ENCODE results near the gene DYNC2I2.
"Not testable (repeated sequence)": the region's sequence is repeated elsewhere in the genome, so short reads cannot be mapped to it uniquely, and the experiment has no call there.

Gene DYNC2I2

DNA sequence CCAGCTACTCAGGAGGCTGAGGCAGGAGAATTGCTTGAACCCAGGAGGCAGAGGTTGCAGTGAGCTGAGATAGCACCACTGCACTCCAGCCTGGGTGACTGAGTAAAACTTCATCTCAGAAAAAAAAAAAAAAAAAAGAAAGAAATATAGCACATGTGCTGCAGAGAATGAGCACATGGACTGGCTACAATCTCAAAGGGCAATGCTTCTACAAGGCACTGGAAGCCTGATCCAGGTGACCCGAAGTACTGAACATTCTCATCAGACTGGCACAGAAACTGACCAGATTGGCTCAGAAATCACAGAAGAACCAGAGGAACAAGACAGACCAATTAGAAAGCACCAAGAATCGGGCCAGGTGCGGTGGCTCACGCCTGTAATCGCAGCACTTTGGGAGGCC lies 4.8 kb downstream of the DYNC2I2 start:
- Histone ChIP-seq H3K36me3 (ENCODE audit: control insufficient read depth, insufficient read depth, low read length, severe bottlenecking) (no peaks in the 10 kb centered on the region), H3K9ac (ENCODE audit: low read length) (no peak overlapping the region), H3K27me3 (replicated peaks; ENCODE audit: control insufficient read depth, insufficient read depth, low read length) (no peaks in the 10 kb centered on the region), H3K4me1 (ENCODE audit: control insufficient read depth, insufficient read depth, low read length) (peaks cover 3% of the 10 kb centered on the region), H3K9me3 (ENCODE audit: control insufficient read depth, low read length) (no peaks in the 10 kb centered on the region), H3K4me3 (ENCODE audit: low read length) (no peak overlapping the region)
- DNase-seq (ENCODE audit: low read depth), result no peak

DNA sequence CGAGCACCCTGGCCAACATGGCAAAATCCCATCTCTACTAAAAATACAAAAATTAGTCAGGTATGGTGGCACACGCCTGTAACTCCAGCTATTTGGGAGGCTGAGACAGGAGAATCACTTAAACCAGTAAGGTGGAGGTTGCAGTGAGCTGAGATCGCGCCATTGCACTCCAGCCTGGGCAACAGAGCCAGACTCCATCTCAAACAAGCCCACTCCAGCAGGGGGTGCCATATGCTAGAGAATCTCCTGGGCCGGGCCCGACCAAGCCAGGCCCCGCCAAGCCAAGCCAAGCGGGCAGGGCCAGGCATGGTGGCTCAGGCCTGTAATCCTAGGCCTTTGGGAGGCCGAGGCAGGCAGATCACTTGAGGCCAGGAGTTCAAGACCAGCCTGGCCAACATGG lies 8.4 kb downstream of the DYNC2I2 start:
- not testable (repeated sequence) for H3K9ac ChIP-seq (ENCODE audit: low read length); H3K4me1 ChIP-seq (ENCODE audit: control insufficient read depth, insufficient read depth, low read length); H3K27me3 ChIP-seq (replicated peaks; ENCODE audit: control insufficient read depth, insufficient read depth, low read length); H3K4me3 ChIP-seq (ENCODE audit: low read length); H3K9me3 ChIP-seq (ENCODE audit: control insufficient read depth, low read length); H3K36me3 ChIP-seq (ENCODE audit: control insufficient read depth, insufficient read depth, low read length, severe bottlenecking)
- peak; percentile 63 for DNase-seq (ENCODE audit: low read depth)

DNA sequence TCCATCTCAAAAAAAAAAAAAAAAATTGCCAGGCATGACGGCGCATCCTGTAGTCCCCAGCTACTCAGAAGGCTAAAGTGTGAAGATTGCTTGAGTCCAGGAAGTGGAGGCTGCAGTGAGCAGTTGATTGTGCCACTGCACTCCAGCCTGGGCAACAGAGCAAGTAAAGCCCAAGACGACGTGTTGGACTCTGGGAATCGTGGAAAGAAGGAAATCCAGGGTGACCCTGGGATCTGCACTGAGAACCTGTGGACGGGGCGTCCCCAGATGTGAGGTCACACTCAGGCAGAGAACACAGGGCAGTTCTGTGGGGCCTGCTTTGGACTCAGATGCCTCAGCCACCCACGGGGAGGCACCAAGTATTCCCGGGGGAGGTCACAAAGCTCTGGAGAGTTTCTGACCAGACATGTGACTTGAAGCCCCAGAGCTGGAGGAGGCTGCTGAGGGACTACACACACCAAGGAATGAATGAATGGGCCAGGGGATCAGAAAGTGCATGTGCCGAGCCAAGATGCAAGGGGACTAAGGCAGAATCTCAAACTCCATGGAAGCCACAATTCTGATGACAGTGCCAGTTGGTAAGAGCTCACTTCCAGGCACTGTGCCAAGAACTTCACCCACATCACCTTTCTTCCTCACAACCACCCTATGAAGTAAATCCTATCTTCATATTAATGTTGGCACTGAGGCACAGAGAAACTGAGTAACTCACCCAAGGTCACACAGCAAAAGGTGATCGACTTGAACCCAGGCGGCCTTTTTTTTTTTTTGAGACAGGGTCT lies 12.9 kb downstream of the DYNC2I2 start:
- H3K9me3 ChIP-seq (ENCODE audit: control insufficient read depth, low read length), result no peaks in the 10 kb centered on the region
- no peak overlapping the region for H3K4me3 ChIP-seq (ENCODE audit: low read length)
- no peak overlapping the region for H3K9ac ChIP-seq (ENCODE audit: low read length)
- no peak for DNase-seq (ENCODE audit: low read depth)
- H3K36me3 ChIP-seq (ENCODE audit: control insufficient read depth, insufficient read depth, low read length, severe bottlenecking), result no peaks in the 10 kb centered on the region
- H3K4me1 ChIP-seq (ENCODE audit: control insufficient read depth, insufficient read depth, low read length), result no peaks in the 10 kb centered on the region
- no peaks in the 10 kb centered on the region for H3K27me3 ChIP-seq (replicated peaks; ENCODE audit: control insufficient read depth, insufficient read depth, low read length)

DNA sequence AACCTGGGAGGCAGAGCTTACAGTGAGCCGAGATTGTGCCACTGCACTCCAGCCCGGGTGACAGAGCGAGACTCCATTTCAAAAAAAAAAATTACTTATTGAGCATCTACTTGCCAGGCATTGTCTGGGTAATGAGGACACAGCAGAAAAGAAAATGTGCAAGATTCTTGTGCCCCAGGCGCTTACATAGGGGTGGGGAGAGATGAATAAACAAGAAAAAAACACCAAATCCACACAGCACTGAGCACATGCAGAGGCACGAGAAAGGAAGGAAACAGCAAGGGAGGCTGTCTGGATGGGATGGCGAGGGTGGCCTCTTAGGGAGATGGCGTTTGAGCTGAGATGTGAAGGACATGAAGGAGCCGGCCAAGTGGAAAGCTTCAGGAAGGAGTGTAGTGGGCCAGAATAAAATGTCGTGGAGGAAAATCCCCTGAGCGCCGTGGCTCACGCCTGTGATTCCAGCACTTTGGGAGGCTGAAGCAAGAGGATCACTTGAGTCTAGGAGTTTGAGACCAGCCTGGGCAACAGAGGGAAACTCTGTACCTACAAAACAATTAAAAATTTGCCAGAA lies 13.9 kb downstream of the DYNC2I2 start:
- peak; percentile 24 for DNase-seq (ENCODE audit: low read depth)
- Histone ChIP-seq H3K36me3 (ENCODE audit: control insufficient read depth, insufficient read depth, low read length, severe bottlenecking) (no peaks in the 10 kb centered on the region), H3K4me3 (ENCODE audit: low read length) (no peak overlapping the region), H3K4me1 (ENCODE audit: control insufficient read depth, insufficient read depth, low read length) (no peaks in the 10 kb centered on the region), H3K27me3 (replicated peaks; ENCODE audit: control insufficient read depth, insufficient read depth, low read length) (no peaks in the 10 kb centered on the region), H3K9ac (ENCODE audit: low read length) (no peak overlapping the region), H3K9me3 (ENCODE audit: control insufficient read depth, low read length) (no peaks in the 10 kb centered on the region)

DNA sequence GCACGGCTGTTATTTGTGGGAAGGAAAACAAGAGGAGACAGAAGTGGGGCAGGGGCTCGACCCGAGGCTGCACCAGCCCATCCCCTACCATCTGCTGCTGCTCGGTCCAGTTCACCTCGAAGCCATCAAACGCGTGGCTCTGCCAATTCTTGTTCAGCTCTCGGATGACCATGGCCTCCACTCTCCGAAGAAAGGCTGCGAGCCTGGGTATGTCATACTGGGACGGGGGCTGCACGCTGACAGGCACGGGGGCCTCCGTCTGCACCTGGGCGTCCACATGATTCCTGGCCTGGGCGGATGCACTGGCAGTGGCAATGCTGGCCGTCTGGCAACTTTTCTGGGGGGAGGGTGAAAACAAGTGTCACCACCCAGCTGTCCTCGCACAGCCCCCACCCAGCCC lies 16.0 kb downstream of the DYNC2I2 start:
- Histone ChIP-seq H3K27me3 (replicated peaks; ENCODE audit: control insufficient read depth, insufficient read depth, low read length) (no peaks in the 10 kb centered on the region), H3K9me3 (ENCODE audit: control insufficient read depth, low read length) (no peaks in the 10 kb centered on the region), H3K9ac (ENCODE audit: low read length) (no peak overlapping the region), H3K4me3 (ENCODE audit: low read length) (no peak overlapping the region), H3K36me3 (ENCODE audit: control insufficient read depth, insufficient read depth, low read length, severe bottlenecking) (no peaks in the 10 kb centered on the region), H3K4me1 (ENCODE audit: control insufficient read depth, insufficient read depth, low read length) (peaks cover 9% of the 10 kb centered on the region)
- no peak for DNase-seq (ENCODE audit: low read depth)

DNA sequence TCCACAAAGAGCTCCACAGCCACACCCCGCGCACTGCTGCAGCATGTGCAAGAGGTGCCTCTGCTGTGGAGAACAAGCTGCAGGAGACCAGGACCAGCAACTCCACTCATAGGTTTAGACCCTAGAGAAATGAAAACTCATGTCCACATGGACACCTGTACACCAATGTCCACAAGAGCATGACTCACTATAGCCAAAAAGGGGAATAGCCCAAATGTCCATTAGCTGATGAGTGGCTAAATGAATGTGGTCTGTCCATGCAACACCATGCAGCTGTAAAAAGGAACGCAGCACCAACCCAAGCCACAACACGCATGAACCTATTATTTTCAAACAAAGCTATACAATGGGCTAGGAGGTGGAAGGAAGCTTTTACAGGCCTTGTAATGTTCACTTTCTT lies 18.1 kb downstream of the DYNC2I2 start:
- peaks cover 16% of the 10 kb centered on the region for H3K4me1 ChIP-seq (ENCODE audit: control insufficient read depth, insufficient read depth, low read length)
- H3K27me3 ChIP-seq (replicated peaks; ENCODE audit: control insufficient read depth, insufficient read depth, low read length), result no peaks in the 10 kb centered on the region
- H3K9ac ChIP-seq (ENCODE audit: low read length), result no peak overlapping the region
- peaks cover 10% of the 10 kb centered on the region for H3K36me3 ChIP-seq (ENCODE audit: control insufficient read depth, insufficient read depth, low read length, severe bottlenecking)
- no peaks in the 10 kb centered on the region for H3K9me3 ChIP-seq (ENCODE audit: control insufficient read depth, low read length)
- DNase-seq (ENCODE audit: low read depth), result no peak
- H3K4me3 ChIP-seq (ENCODE audit: low read length), result no peak overlapping the region

DNA sequence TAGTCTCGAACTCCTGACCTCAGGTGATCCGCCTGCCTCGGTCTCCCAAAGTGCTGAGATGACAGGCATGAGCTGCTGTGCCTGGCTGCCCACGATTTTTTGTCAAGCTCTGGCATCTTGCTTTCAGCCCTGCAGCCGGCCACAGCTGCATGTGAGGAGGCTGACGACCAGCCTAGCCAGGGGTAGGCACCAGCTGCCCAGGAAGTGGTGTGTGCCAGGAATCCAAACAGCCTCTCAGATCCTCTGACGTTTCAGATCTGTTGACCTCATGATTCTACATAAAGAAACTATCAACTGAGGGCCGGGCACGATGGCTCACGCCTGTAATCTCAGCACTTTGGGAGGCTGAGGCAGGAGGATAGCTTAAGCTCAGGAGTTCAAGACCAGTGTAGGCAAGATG lies 19.0 kb downstream of the DYNC2I2 start:
- no peaks in the 10 kb centered on the region for H3K27me3 ChIP-seq (replicated peaks; ENCODE audit: control insufficient read depth, insufficient read depth, low read length)
- no peak overlapping the region for H3K9ac ChIP-seq (ENCODE audit: low read length)
- H3K4me3 ChIP-seq (ENCODE audit: low read length), result no peak overlapping the region
- DNase-seq (ENCODE audit: low read depth), result no peak
- peaks cover 16% of the 10 kb centered on the region for H3K4me1 ChIP-seq (ENCODE audit: control insufficient read depth, insufficient read depth, low read length)
- H3K36me3 ChIP-seq (ENCODE audit: control insufficient read depth, insufficient read depth, low read length, severe bottlenecking), result peaks cover 19% of the 10 kb centered on the region
- no peaks in the 10 kb centered on the region for H3K9me3 ChIP-seq (ENCODE audit: control insufficient read depth, low read length)

DNA sequence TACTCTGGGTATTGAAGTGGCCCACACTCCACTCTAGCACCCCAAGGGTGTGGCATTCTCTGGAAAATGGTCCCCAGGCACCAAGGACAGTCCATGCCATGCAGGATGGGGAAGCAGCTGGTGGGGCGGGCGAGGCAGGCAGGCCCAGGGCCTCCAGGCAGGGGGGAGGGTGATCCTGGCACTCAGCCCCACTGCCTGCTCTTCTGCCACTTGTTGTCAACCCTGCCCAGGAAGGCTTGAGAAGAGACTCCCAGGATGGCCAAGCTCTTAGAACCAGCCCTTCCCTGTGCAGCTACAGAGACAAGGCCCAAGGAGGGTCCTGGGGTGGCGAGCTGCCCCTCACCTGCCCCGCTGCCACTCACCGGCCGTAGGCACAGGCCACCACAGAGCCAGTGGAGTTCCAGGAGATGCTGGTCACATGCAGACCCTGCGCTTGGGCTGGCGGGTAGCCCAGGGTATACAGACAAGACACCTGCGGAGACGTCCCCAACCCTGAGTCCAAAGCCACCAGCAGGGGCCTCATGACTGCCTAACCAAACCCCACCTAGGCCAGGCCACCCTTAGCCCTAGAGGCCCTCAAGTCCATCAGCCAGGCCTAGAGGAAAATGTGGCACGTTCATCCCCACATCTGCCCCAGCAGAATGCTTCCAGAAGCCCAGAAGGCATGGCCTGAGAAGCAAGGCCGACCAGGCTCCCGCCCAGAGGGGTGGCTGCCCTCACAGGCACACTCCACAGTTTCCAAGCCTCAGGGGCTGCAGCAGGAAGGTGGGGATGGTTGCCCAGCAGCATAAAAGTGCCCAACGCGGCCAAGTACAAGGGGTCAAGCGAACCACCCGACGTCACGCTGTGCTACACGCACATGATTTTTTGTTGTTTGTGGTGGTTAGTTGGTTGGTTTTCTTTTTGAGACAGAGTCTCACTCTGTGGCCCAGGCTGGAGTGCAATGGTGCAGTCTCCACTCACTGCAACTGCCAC lies 19.8 kb downstream of the DYNC2I2 start:
- H3K36me3 ChIP-seq (ENCODE audit: control insufficient read depth, insufficient read depth, low read length, severe bottlenecking), result peaks cover 27% of the 10 kb centered on the region
- no peak overlapping the region for H3K4me3 ChIP-seq (ENCODE audit: low read length)
- no peak for DNase-seq (ENCODE audit: low read depth)
- no peaks in the 10 kb centered on the region for H3K9me3 ChIP-seq (ENCODE audit: control insufficient read depth, low read length)
- no peaks in the 10 kb centered on the region for H3K27me3 ChIP-seq (replicated peaks; ENCODE audit: control insufficient read depth, insufficient read depth, low read length)
- H3K9ac ChIP-seq (ENCODE audit: low read length), result no peak overlapping the region
- peaks cover 16% of the 10 kb centered on the region for H3K4me1 ChIP-seq (ENCODE audit: control insufficient read depth, insufficient read depth, low read length)

DNA sequence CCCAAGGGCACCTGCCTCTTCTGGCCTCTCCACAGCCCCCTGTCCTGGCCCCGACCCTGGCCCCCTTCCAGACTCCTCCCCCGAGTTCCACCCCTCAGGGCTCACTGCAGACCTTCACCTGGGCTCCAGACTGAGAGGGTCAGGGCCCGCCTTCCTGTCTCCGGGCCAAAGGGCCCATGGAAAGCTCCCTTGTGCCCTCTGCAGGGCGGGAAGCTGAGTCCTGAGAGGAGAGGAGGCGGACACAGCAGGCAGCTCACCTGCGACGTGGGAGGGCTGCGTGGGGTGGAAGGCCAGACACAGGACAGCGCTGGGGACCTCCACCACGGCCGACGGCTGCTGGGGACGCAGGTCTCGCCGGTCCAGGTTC lies 20.6 kb downstream of the DYNC2I2 start:
- Histone ChIP-seq H3K4me3 (ENCODE audit: low read length) (peak overlapping the region; percentile 27), H3K27me3 (replicated peaks; ENCODE audit: control insufficient read depth, insufficient read depth, low read length) (no peaks in the 10 kb centered on the region), H3K9me3 (ENCODE audit: control insufficient read depth, low read length) (no peaks in the 10 kb centered on the region), H3K36me3 (ENCODE audit: control insufficient read depth, insufficient read depth, low read length, severe bottlenecking) (peaks cover 36% of the 10 kb centered on the region), H3K9ac (ENCODE audit: low read length) (peak overlapping the region; percentile 66), H3K4me1 (ENCODE audit: control insufficient read depth, insufficient read depth, low read length) (peaks cover 16% of the 10 kb centered on the region)
- no peak for DNase-seq (ENCODE audit: low read depth)

DNA sequence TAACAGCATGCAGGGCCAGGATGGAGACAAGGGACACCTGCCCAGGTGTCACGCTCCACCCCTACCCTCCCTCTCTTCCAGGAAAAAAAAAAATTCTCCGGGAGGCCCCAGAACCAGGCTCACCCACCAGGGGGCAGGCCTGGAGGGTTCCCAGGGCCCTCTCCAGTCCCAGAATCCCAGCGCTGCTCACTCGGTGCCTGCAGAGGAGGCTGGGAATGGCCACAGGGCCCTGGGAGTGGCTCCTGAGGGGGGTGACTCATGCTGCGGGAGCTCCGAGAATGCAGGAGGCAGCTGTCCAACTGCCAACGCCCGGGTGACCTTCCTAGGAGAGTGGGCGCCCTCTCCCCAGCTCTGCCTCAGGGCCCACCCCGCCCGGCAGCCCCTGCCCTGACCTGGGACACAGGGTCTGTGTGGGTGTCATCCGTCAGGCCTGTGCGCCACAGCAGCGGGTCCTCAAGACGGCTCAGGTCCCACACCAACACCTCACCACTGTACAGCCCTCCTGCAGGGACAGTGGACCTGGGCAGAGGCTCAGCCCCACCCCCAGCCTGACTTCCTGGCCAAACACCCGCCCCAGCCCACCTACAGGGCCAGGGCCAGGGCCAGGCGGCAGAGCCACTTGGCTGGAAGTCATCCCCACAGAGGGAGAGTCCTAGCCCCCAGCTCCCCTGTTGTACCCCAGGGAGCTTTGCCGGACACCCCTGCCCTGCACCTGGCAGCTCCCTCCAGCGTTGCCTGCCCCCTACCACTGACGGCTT lies 21.2 kb downstream of the DYNC2I2 start:
- H3K9ac ChIP-seq (ENCODE audit: low read length), result peak overlapping the region; percentile 66
- H3K9me3 ChIP-seq (ENCODE audit: control insufficient read depth, low read length), result no peaks in the 10 kb centered on the region
- H3K4me1 ChIP-seq (ENCODE audit: control insufficient read depth, insufficient read depth, low read length), result peaks cover 16% of the 10 kb centered on the region
- peak; percentile 98 for DNase-seq (ENCODE audit: low read depth)
- H3K4me3 ChIP-seq (ENCODE audit: low read length), result peak overlapping the region; percentile 27
- H3K36me3 ChIP-seq (ENCODE audit: control insufficient read depth, insufficient read depth, low read length, severe bottlenecking), result peaks cover 41% of the 10 kb centered on the region
- H3K27me3 ChIP-seq (replicated peaks; ENCODE audit: control insufficient read depth, insufficient read depth, low read length), result no peaks in the 10 kb centered on the region

Measured in adipocyte (in vitro differentiated cells).